DOHH2 (cell line): ENCODE data around the gene TTC8.

Experiments used
- H3F3A ChIP-seq: fragments of 200-600 bp; sonication (generic), shearing (Covaris generic); 2 replicates; pipeline ENCODE4 v1.6.0; 2016; ENCODE audit warnings: antibody characterized with exemption, mild to moderate bottlenecking; ENCODE audit not compliant: control insufficient read depth, insufficient read depth
- H3K27ac ChIP-seq: fragments of 200-600 bp; sonication (generic); 2 replicates; pipeline ENCODE4 v1.5.1; 2014; ENCODE audit warnings: low read depth, mild to moderate bottlenecking, low read length, moderate library complexity
- H3K27me3 ChIP-seq: fragments of 200-600 bp; sonication (generic); 2 replicates; pipeline ENCODE4 v1.6.1; 2014; ENCODE audit warnings: mild to moderate bottlenecking, low read length, mixed read lengths; ENCODE audit not compliant: control insufficient read depth
- H3K36me3 ChIP-seq: fragments of 200-600 bp; sonication (generic); 2 replicates; pipeline ENCODE4 v1.6.1; 2014; ENCODE audit warnings: mild to moderate bottlenecking, low read length, moderate library complexity, mixed read lengths; ENCODE audit not compliant: control insufficient read depth
- H3K4me1 ChIP-seq: fragments of 200-600 bp; sonication (generic); 2 replicates; pipeline ENCODE4 v1.6.1; 2014; ENCODE audit warnings: mild to moderate bottlenecking, low read length, mixed read lengths; ENCODE audit not compliant: control insufficient read depth
- H3K4me2 ChIP-seq: fragments of 200-600 bp; sonication (generic); 2 replicates; pipeline ENCODE4 v1.6.0; 2014; ENCODE audit warnings: mild to moderate bottlenecking, low read length, moderate library complexity
- H3K4me3 ChIP-seq: fragments of 200-600 bp; sonication (generic); 2 replicates; pipeline ENCODE4 v1.5.1; 2014; ENCODE audit warnings: mild to moderate bottlenecking, low read length, mixed read lengths
- H3K79me2 ChIP-seq: fragments of 200-600 bp; sonication (generic); 2 replicates; pipeline ENCODE4 v1.6.1; 2014; ENCODE audit warnings: mild to moderate bottlenecking, low read length, mixed read lengths; ENCODE audit not compliant: control insufficient read depth
- H3K9me2 ChIP-seq: fragments of 200-600 bp; sonication (generic); replicated peaks from 2 replicates; pipeline ENCODE4 v1.6.1; 2014; ENCODE audit warnings: mild to moderate bottlenecking, low read length, mixed read lengths; ENCODE audit not compliant: control insufficient read depth
- H3K9me3 ChIP-seq: fragments of 200-600 bp; sonication (generic); 2 replicates; pipeline ENCODE4 v1.6.1; 2014; ENCODE audit warnings: antibody characterized with exemption, low read length, mixed read lengths; ENCODE audit not compliant: control insufficient read depth, insufficient read depth
- H4K20me1 ChIP-seq: fragments of 200-600 bp; sonication (generic); 2 replicates; pipeline ENCODE4 v1.6.0; 2014; ENCODE audit warnings: low read depth, mild to moderate bottlenecking, antibody characterized with exemption, low read length, moderate library complexity; ENCODE audit not compliant: control insufficient read depth, insufficient read depth
- EZH2phosphoT487 ChIP-seq: fragments of 200-600 bp; sonication (generic); IDR thresholded peaks from 2 replicates; pipeline ENCODE4 v1.6.1; 2017; ENCODE audit warnings: borderline replicate concordance, mild to moderate bottlenecking, antibody characterized with exemption, low read length, moderate library complexity, mixed read lengths
- TF ChIP-seq, protein P1 (sequence below): fragments of 200-600 bp; sonication (generic); IDR thresholded peaks from one replicate; pipeline ENCODE4 v1.5.1; 2014; ENCODE audit warnings: antibody characterized with exemption, mild to moderate bottlenecking, low read depth, low read length; ENCODE audit not compliant: poor library complexity, severe bottlenecking

TTC8 gene

DNA sequence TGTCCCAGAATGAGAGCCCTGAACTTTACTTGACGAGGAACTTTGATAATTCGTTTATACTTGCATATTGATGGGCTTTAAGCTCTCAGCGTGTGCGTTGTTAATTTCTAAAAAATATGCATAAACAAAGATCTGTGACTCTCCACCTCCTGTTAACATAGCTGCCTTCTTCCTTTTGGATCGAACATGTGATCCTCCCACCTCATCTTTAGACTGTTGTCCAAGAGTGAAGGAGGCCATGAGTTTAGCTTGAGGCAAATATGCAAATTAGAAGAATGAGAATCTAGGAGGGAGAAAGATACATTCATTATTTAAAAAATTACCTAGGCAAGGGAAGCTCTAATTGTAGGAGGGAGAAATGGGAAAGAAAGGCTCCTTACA, 617 bp downstream of the TTC8 start:
- Histone ChIP-seq H3K9me3 (no peaks in the 10 kb centered on the region), H3K4me2 (peak overlapping the region; percentile 81), H3K4me1 (peaks cover 27% of the 10 kb centered on the region), H3K9me2 (no peaks in the 10 kb centered on the region), H3K4me3 (peak overlapping the region; percentile 96), H3K79me2 (peaks cover 2% of the 10 kb centered on the region; the same call in 1 of the 2 replicates), H3K36me3 (no peaks in the 10 kb centered on the region), H3K27me3 (no peaks in the 10 kb centered on the region), H4K20me1 (no peaks in the 10 kb centered on the region), H3F3A (0 out of 2 replicates have a peak, but pooled peaks cover 3% of the 10 kb centered on the region), H3K27ac (no peak overlapping the region)
- TF ChIP-seq EZH2phosphoT487 = no peak
- TF ChIP-seq, protein P1, sequence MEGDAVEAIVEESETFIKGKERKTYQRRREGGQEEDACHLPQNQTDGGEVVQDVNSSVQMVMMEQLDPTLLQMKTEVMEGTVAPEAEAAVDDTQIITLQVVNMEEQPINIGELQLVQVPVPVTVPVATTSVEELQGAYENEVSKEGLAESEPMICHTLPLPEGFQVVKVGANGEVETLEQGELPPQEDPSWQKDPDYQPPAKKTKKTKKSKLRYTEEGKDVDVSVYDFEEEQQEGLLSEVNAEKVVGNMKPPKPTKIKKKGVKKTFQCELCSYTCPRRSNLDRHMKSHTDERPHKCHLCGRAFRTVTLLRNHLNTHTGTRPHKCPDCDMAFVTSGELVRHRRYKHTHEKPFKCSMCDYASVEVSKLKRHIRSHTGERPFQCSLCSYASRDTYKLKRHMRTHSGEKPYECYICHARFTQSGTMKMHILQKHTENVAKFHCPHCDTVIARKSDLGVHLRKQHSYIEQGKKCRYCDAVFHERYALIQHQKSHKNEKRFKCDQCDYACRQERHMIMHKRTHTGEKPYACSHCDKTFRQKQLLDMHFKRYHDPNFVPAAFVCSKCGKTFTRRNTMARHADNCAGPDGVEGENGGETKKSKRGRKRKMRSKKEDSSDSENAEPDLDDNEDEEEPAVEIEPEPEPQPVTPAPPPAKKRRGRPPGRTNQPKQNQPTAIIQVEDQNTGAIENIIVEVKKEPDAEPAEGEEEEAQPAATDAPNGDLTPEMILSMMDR = no peak

DNA sequence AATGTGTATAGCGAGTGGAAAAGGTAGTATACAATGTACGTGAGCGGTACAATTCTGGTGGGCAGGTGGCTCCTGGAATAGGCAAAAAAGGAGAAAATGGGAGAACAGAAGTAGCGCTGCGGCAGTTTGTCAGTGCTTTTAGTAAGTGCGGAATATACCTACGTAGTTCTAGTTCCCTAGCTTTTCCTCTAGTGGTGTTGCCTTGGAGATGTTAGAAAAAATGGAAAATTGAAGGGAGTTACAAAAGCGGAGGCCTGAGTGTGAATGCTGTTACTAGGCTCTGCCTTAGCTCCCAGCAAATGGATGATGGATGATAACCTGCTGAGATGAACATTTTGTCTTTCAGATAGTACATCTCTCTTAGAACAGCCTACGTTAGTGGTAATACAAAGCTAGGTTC, 1.1 kb downstream of the TTC8 start:
- TF ChIP-seq, protein P1 = no peak
- TF ChIP-seq EZH2phosphoT487 = no peak
- Histone ChIP-seq H3K9me2 (no peaks in the 10 kb centered on the region), H4K20me1 (no peaks in the 10 kb centered on the region), H3K27me3 (no peaks in the 10 kb centered on the region), H3K79me2 (peaks cover 2% of the 10 kb centered on the region; the same call in 1 of the 2 replicates), H3K27ac (no peak overlapping the region), H3K9me3 (no peaks in the 10 kb centered on the region), H3F3A (0 out of 2 replicates have a peak, but pooled peaks cover 3% of the 10 kb centered on the region), H3K36me3 (no peaks in the 10 kb centered on the region), H3K4me2 (peak overlapping the region; percentile 81), H3K4me1 (peaks cover 30% of the 10 kb centered on the region), H3K4me3 (peak overlapping the region; percentile 96)

DNA sequence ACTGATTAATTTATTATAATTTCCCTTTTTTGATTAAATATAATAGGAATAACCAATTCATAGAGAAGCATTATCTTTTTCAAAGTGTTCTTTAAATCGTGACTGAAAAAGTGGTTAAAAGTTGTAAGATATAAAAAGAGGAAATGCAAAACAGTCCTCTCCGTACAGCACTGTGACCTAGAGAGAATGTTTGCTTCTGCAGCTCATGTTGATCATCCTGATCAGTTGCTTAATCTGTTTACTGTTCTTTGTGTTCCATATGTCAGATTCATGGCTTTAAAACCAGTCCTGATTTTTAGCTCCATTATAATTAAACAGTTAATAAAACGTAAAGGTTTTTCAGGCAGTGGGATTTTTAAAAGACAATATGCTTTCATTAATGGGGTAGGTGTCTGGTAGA, 4.7 kb downstream of the TTC8 start:
- TF ChIP-seq, protein P1 = no peak
- no peak for TF ChIP-seq EZH2phosphoT487
- Histone ChIP-seq H3F3A (0 out of 2 replicates have a peak, but pooled peaks cover 3% of the 10 kb centered on the region), H3K79me2 (peaks cover 2% of the 10 kb centered on the region; the same call in 1 of the 2 replicates), H3K9me3 (no peaks in the 10 kb centered on the region), H3K27me3 (no peaks in the 10 kb centered on the region), H3K36me3 (no peaks in the 10 kb centered on the region), H3K4me3 (peak overlapping the region; percentile 35; the same call in 1 of the 2 replicates), H3K27ac (no peak overlapping the region), H3K4me1 (peaks cover 26% of the 10 kb centered on the region), H3K4me2 (peak overlapping the region; percentile 37), H3K9me2 (no peaks in the 10 kb centered on the region), H4K20me1 (no peaks in the 10 kb centered on the region)
